HG02852 (cell line): Measurements from ENCODE around the gene YWHAQ.
"Not testable (repeated sequence)": the region's sequence is repeated elsewhere in the genome, so short reads cannot be mapped to it uniquely, and the experiment has no call there.

Experiments
- ATAC-seq: cut with Tn5 transposase; IDR thresholded peaks from one replicate; pipeline ENCODE4 v1.9.1; 2021; ENCODE audit warnings: mild to moderate bottlenecking, moderate library complexity; ENCODE audit not compliant: unreplicated experiment

The YWHAQ gene

GRCh38 chr2:9595256-9595655 is 35.5 kb downstream of the YWHAQ start:
- ATAC-seq = not testable (repeated sequence)

DNA sequence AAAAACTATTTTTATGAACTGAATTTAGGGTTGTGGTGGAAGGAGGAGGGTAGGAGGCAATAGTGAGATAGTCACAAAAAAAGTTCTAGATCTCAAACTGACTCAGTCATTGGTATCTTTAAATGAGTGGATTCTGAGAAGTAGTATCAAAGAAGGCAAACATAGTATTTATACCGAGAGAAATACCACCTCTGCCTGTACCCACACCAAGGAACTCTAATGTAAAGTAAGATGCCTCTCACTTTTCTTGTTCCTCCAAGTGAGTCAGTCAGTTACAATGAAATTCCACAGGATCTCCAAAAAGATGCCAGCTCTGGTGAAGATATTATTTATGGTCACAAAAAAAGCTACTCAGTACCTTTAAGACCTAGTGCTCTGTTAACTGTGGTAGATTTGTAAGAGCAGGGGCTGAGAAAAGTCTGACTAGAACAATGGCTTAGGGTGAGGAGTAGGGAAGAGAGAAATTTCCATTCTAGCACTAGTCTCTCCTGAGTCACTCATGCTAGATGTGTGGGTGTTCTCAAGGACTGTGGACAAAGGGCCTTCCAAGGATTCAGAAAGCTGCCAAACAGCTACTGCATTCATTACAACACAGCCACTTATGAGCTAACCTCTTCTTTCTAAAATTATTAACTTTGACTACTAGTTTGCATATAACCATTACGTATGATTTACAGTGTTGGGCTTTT is 36.3 kb downstream of the YWHAQ start:
- no peak for ATAC-seq

- no peak for ATAC-seq
These were observed 36.9 kb downstream of the YWHAQ start for GRCh38 chr2:9593925-9594324.

GRCh38 chr2:9592699-9593098 is 38.1 kb downstream of the YWHAQ start:
- no peak for ATAC-seq

GRCh38 chr2:9590641-9591040 is 40.2 kb downstream of the YWHAQ start:
- no peak for ATAC-seq

DNA sequence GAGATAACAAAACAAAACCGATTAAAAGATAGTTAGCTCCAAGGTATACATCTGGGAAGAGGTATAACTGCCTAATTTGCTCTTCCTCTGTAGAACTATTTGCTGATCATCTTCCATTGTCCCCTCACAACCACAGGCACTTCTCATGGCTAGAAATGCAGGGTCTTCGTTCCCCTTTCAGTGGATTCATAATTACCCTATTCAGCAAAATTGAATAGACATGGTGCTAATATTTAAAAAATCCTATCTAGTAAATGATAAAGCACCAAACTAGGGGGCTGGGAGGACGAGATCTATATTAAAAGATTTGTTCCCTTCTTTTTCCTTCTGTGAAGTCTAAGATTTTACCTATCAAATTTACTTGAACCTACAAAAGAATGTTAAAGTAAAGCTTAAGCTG is 44.3 kb downstream of the YWHAQ start:
- ATAC-seq = no peak

GRCh38 chr2:9585486-9585885 is 45.3 kb downstream of the YWHAQ start:
- ATAC-seq = no peak

- not testable (repeated sequence) for ATAC-seq
These were observed 45.9 kb downstream of the YWHAQ start for GRCh38 chr2:9584902-9585301.

DNA sequence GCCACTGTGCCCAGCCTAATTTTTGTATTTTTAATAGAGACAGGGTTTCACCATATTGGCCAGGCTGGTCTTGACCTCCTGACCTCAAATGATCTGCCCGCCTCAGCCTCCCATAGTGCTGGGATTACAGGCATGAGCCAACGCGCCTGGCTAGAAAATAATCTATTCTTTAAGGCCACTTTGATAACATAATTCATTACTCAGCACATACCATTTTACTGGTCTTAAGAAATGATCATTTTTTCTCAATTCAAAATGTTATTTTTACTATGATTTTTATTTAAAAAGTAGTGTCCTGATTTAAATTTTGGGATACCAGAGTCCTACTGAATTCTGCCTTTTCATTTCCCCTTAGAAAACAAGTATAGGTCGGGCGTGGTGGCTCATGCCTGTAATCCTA is 48.2 kb downstream of the YWHAQ start:
- ATAC-seq = no peak

DNA sequence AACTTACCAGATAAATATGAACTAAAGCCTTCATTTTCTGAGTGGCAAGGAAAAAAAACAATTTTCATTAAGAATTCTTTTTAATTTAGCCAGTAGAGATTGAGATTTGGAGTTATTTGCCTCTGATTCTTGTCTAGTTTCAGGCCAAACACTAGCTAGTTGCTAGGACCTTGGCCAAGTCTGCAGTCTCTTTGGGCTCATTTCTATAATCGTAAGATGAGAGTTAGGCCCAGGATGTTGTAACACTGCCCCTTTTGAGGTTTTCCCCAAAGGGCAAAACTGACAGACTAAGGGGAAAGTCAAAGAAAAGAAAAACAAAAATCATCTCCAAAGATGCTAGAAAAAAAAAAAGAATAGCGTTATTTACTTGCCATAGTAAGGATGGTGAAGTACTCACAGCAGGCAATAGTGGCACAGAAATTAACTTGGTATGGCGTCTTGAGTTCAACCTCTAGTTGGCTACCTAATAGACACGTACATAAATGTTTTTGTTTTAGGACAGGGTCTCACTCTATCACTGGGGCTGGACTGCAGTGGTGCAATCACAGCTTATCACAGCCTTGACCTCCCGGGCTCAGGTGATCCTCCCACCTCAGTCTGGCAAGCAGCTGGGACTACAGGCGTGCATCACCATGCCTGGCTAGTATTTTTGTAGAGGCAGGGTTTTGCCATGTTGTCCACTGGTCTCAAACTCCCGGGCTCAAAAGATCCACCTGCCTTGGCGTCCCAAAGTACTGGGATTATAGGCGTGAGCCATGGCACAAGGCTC is 52.1 kb downstream of the YWHAQ start:
- ATAC-seq = no peak

GRCh38 chr2:9574331-9574730 is 56.5 kb downstream of the YWHAQ start:
- no peak for ATAC-seq

GRCh38 chr2:9573840-9574239 is 57.0 kb downstream of the YWHAQ start:
- no peak for ATAC-seq

- no peak for ATAC-seq
These were observed 57.6 kb downstream of the YWHAQ start for GRCh38 chr2:9573013-9573720.

- ATAC-seq = no peak
These were observed 60.4 kb downstream of the YWHAQ start for GRCh38 chr2:9570182-9571060.

DNA sequence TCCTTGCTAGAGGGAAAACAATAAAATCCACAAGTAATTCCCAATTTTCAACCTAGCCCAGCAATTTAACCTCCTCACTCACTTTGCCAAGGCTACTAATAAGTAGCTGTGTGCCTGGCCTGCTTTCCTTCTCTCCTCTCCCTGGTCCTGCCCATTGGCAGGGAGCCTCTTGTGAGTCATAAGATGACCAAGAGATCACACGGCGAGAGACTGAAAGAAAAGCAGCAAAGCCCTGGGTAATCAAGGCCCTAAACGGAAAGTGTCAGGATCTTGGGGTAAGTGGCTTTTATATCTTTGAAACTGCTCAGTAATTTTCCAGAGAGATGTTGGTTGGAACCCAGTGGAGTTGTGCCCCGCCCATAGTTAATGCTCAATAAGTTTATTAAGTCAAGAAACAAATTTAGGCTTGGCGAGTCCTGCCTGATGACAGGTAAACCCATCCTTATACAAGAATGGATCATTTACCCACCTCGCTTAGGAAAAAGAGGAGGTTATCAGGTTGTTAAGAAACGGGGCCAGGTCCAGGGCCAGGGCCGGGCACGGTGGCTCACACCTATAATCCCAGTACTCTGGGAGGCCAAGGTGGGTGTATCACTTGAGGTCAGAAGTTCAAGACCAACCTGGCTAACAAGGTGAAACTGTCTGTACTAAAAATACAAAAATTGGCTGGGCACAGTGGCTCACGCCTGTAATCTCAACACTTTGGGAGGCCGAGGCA is 65.2 kb downstream of the YWHAQ start:
- ATAC-seq = no peak

DNA sequence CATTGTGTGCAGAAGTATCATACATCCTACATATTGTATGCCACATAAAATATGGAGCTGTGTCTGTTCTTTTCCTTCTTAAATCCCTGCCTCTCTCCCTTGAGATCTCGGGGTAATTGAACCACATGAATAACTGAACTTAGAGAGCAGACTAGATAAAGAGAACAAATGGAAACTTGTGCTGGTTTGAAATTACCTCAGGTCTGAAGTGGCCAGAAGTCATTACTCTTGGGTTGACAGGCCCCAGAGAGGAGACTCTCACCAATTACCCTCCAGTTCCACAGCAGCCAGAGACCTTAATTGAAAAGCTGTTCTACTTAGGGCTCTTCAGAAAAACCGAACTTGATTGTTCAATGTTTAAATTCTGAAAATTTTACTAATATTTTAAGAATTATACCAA is 70.2 kb downstream of the YWHAQ start:
- no peak for ATAC-seq

- no peak for ATAC-seq
These were observed 71.8 kb downstream of the YWHAQ start for GRCh38 chr2:9558948-9559381.

DNA sequence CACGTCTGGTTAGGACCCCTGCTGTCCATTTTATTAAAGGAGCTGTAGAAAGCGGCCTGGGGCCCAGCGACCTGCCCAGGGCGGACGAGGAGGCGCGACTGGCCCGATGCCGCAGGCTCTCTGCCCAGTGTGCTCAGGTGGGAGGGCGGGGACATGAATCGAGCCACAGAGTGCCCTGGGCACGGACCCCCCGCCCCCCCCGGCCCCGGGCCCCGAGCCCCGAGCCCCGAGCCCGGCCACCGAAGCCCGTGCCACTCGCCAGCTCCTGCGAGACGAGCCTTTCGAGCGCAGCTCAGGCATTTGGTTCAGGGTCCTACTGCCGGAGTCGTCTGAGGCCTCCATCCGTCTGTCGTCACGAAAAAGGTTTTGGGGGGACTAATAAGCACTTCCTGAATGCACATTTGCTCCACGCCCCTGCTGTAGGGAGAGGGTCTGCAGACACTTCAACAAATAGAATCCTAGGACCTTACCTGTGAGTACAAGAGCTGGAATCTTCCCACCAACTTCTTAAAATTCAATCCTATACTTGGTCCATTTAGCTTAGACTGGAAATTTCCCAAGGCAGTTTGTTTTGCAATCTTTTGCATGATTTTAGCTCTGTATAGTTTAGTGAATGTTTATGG is 74.6 kb downstream of the YWHAQ start:
- peak; percentile 26 for ATAC-seq

DNA sequence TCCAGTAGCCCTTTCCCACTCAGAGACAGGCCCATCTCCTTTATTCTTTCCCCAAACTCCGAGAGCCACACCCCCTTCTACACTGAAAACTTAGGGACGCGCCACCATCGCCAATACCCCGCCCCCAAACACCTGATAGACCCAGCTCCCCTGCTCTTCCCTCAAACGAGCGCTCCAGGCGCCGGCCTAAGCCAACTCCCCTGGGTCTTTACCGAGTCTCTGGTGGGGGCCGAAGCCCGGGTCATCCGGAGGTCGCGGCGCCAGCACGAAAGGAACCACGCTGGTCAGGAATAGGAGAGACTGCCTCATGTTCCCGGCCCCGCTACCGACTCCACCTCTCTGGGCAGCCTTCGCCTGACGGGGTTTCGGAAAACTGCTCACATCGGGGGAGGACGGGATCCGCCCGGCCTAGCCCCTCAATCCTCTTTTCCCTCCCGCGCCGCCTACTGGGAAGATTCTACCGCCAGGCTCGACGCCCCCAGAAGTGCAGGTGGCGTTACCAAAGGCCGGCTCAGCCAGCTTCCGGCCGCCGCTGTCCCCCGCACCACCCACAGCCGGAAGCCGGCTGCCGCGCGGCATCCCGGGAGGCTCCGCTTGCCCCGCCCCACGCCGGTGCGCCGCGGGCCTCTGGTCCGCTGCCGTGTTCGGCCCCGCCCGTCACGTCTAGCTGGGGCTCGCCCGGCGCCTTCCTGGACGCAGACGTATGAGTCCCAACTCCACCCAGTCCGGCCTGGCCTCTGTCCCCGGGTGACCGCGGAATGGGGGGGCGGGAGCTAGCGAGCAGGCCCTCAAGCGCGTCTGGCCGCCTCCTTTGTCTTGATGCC is 75.3 kb downstream of the YWHAQ start, which contains the start of gene ADAM17:
TSS of gene ADAM17 (minus strand) at position 534 of the 824 bp plus-strand sequence. CDS start at position 309, 225 bp downstream.
- peak; percentile 81 for ATAC-seq
